ENCODE measurements around the gene ULK1. TPM values are rescaled to one million over a fixed set of nuclear protein-coding genes. Genes with fewer than 3 reads are reported as not detected.

ULK1 gene
- total and polyA plus RNA-seq, 2 of the 13 experiments (the other 11 are each of a cell fraction or from before 2014, with no cell fraction given) = 2.8 to 10.1 TPM

GRCh38 chr12:131860472-131861260 is 33.8 kb upstream of the ULK1 start (continued):
- TF ChIP-seq NFE2L2 (IDR thresholded peaks at IDR 0.05; ENCODE audit: low read length) (peak; percentile 86; the same call in 1 of the 2 replicates), SIN3A (IDR thresholded peaks at IDR 0.05; ENCODE audit: borderline replicate concordance, low read depth, low read length) (peak; percentile 96; the same call in 1 of the 2 replicates), NCOR1 (IDR thresholded peaks at IDR 0.05; ENCODE audit: borderline replicate concordance, low read length) (peak; percentile 97), HBP1 (CRISPR knock-in tag; IDR thresholded peaks at IDR 0.05; ENCODE audit: low read depth) (peak; percentile 65; the same call in 1 of the 2 replicates), ZNF773 (CRISPR knock-in tag; IDR thresholded peaks at IDR 0.05; ENCODE audit: borderline replicate concordance) (no peak), GATAD1 (CRISPR knock-in tag; IDR thresholded peaks at IDR 0.05) (peak; percentile 76), ZNF432 (CRISPR knock-in tag; IDR thresholded peaks at IDR 0.05; ENCODE audit: borderline replicate concordance) (no peak), ZHX2 (IDR thresholded peaks at IDR 0.05; ENCODE audit: low read depth) (no peak; the same call in 1 of the 2 replicates), ZHX2 (CRISPR knock-in tag; IDR thresholded peaks at IDR 0.05; ENCODE audit: borderline replicate concordance) (no peak), ZUFSP (CRISPR knock-in tag; IDR thresholded peaks at IDR 0.05; ENCODE audit: borderline replicate concordance) (no peak), NFE2 (CRISPR knock-in tag; IDR thresholded peaks at IDR 0.05) (peak; percentile 58; the same call in 1 of the 2 replicates)
- TF ChIP-seq, protein P1, sequence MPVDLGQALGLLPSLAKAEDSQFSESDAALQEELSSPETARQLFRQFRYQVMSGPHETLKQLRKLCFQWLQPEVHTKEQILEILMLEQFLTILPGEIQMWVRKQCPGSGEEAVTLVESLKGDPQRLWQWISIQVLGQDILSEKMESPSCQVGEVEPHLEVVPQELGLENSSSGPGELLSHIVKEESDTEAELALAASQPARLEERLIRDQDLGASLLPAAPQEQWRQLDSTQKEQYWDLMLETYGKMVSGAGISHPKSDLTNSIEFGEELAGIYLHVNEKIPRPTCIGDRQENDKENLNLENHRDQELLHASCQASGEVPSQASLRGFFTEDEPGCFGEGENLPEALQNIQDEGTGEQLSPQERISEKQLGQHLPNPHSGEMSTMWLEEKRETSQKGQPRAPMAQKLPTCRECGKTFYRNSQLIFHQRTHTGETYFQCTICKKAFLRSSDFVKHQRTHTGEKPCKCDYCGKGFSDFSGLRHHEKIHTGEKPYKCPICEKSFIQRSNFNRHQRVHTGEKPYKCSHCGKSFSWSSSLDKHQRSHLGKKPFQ (CRISPR knock-in tag; IDR thresholded peaks at IDR 0.05; ENCODE audit: insufficient replicate concordance) = no peak
- TF ChIP-seq, protein P2, sequence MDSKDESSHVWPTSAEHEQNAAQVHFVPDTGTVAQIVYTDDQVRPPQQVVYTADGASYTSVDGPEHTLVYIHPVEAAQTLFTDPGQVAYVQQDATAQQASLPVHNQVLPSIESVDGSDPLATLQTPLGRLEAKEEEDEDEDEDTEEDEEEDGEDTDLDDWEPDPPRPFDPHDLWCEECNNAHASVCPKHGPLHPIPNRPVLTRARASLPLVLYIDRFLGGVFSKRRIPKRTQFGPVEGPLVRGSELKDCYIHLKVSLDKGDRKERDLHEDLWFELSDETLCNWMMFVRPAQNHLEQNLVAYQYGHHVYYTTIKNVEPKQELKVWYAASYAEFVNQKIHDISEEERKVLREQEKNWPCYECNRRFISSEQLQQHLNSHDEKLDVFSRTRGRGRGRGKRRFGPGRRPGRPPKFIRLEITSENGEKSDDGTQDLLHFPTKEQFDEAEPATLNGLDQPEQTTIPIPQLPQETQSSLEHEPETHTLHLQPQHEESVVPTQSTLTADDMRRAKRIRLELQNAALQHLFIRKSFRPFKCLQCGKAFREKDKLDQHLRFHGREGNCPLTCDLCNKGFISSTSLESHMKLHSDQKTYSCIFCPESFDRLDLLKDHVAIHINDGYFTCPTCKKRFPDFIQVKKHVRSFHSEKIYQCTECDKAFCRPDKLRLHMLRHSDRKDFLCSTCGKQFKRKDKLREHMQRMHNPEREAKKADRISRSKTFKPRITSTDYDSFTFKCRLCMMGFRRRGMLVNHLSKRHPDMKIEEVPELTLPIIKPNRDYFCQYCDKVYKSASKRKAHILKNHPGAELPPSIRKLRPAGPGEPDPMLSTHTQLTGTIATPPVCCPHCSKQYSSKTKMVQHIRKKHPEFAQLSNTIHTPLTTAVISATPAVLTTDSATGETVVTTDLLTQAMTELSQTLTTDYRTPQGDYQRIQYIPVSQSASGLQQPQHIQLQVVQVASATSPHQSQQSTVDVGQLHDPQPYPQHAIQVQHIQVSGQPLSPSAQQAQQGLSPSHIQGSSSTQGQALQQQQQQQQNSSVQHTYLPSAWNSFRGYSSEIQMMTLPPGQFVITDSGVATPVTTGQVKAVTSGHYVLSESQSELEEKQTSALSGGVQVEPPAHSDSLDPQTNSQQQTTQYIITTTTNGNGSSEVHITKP (CRISPR knock-in tag; IDR thresholded peaks at IDR 0.05; ENCODE audit: low read depth) = peak; percentile 90

Measured in HepG2 (cell line).